ENCODE data around the gene LHX4. TPM values are rescaled to one million over a fixed set of nuclear protein-coding genes. Genes with fewer than 3 reads are reported as not detected.

The LHX4 gene
- total and polyA plus RNA-seq, 8 donors = 0.03 to 4.8 (median 4.1) TPM

DNA sequence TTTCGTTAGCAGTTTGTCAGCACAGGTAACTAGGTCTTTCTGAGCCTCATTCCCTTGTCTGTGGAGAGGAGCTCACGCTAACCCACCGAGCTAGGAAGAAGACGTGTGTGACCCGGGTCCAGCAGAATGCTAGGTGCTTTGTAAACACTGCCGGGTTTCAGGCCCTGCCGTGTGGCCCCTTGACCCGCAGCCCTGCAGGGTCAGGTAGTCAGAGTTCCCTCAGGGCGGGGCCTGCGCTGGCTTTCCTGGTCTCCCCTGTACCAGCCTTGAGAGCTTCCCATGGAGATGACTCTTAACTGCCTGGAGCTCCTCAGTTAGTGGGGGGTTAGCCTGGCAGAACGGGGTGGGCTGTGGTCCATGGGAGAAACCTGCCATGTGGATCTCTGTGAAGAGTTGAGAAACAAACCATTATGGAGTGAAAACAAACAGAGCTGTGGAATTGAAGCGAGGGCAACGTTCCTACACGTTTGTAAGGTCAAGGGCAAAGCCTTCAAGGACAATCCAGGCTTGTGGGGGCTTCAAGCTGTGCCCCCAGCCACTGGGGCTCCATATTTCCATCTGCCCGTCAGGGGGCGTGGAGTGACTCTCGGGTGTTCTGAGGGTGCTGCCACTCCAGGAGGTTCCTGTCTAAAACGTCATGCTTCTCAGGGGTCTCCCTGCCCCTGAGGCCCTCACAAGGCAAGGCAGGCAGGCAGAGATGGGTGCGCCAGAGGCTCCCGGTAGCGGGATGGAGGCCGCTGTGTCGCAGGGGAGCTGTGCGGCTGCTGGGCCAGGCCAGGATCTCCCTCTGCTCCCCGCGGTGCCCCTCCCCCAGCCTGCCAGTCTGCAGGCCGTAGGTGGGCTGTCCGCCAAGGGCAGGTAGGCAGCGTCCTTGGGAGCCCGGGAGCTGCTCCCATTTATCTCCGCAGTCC lies 23.8 kb downstream of the LHX4 start:
- no peak for TF ChIP-seq CTCF (IDR thresholded peaks at IDR 0.05)
- Histone ChIP-seq H3K27ac (no peak overlapping the region), H3K4me3 (no peak overlapping the region), H3K4me1 (peaks cover 0 to 3% of the 10 kb centered on the region in 2 donors), H3K27me3 (peaks cover 14 to 82% of the 10 kb centered on the region in 2 donors), H3K36me3 (no peaks in the 10 kb centered on the region), H3K9me3 (no peaks in the 10 kb centered on the region)
- intact Hi-C loops (cut with DNase I) = loop anchor here in 1 of 2 donors (5.0 kb wide), 1 partner anchor 228 kb away; no protein-coding TSS in a partner anchor
- DNase-seq (no peak), ATAC-seq (no peak)

GRCh38 chr1:180254496-180254819 lies 24.4 kb downstream of the LHX4 start:
- Histone ChIP-seq H3K9me3 (no peaks in the 10 kb centered on the region), H3K27me3 (peaks cover 15 to 88% of the 10 kb centered on the region in 2 donors), H3K4me3 (no peak overlapping the region), H3K4me1 (peaks cover 0 to 3% of the 10 kb centered on the region in 2 donors), H3K27ac (no peak overlapping the region), H3K36me3 (no peaks in the 10 kb centered on the region)
- ATAC-seq (no peak), DNase-seq (no peak)
- intact Hi-C loops (cut with DNase I) = loop anchor here in 1 of 2 donors (5.0 kb wide), 1 partner anchor 228 kb away; no protein-coding TSS in a partner anchor
- no peak for TF ChIP-seq CTCF (IDR thresholded peaks at IDR 0.05)

- peaks cover 15 to 92% of the 10 kb centered on the region in 2 donors for H3K27me3 ChIP-seq
- no peaks in the 10 kb centered on the region for H3K36me3 ChIP-seq
- no peak for TF ChIP-seq CTCF (IDR thresholded peaks at IDR 0.05)
- H3K4me1 ChIP-seq = peaks cover 0 to 3% of the 10 kb centered on the region in 2 donors
- H3K27ac ChIP-seq = no peak overlapping the region
- H3K9me3 ChIP-seq = no peaks in the 10 kb centered on the region
- intact Hi-C loops (cut with DNase I) = loop anchor here in 1 of 2 donors (5.0 kb wide), 1 partner anchor 227 kb away; no protein-coding TSS in a partner anchor
- no peak for ATAC-seq
- DNase-seq = no peak
- no peak overlapping the region for H3K4me3 ChIP-seq
These were observed 24.8 kb downstream of the LHX4 start for GRCh38 chr1:180254854-180255253.

- H3K27me3 ChIP-seq = peaks cover 24 to 96% of the 10 kb centered on the region in 2 donors
- intact Hi-C loops (cut with DNase I) = no loop called here
- TF ChIP-seq CTCF (IDR thresholded peaks at IDR 0.05) = no peak
These were observed 25.7 kb downstream of the LHX4 start for GRCh38 chr1:180255536-180256340.

More at GRCh38 chr1:180255536-180256340, 25.7 kb downstream of the LHX4 start:
- no peak for DNase-seq
- peaks cover 0 to 3% of the 10 kb centered on the region in 2 donors for H3K4me1 ChIP-seq
- no peaks in the 10 kb centered on the region for H3K9me3 ChIP-seq
- no peak for ATAC-seq
- H3K36me3 ChIP-seq = no peaks in the 10 kb centered on the region
- H3K27ac ChIP-seq = no peak overlapping the region
- no peak overlapping the region for H3K4me3 ChIP-seq
